ENCODE data around the gene ADGRG6. TPM values are rescaled to one million over a fixed set of nuclear protein-coding genes. Genes with fewer than 3 reads are reported as not detected.

ADGRG6 gene
- total and polyA plus RNA-seq, 2 of the 8 experiments (the other 6 are each of a cell fraction or from before 2014, with no cell fraction given): 1.1 to 6.2 TPM

- TF ChIP-seq CHD7 (IDR thresholded peaks at IDR 0.05; ENCODE audit: insufficient replicate concordance, low read length): no peak
- TF ChIP-seq CHD2 (IDR thresholded peaks at IDR 0.05; ENCODE audit: low read length): no peak
- no peak for TF ChIP-seq SRF (IDR thresholded peaks at IDR 0.05; ENCODE audit: low read depth, low read length)
- no peak for TF ChIP-seq HDAC6 (IDR thresholded peaks at IDR 0.05; ENCODE audit: low read depth, low read length)
Observed at GRCh38 chr6:142355520-142356174, 53.8 kb downstream of the ADGRG6 start (continued).

All from H1 (cell line).